ENCODE measurements around the gene LHPP.

Gene LHPP

GRCh38 chr10:124520558-124521428 lies 59.2 kb downstream of the LHPP start:
- DNase-seq = no peak

DNA sequence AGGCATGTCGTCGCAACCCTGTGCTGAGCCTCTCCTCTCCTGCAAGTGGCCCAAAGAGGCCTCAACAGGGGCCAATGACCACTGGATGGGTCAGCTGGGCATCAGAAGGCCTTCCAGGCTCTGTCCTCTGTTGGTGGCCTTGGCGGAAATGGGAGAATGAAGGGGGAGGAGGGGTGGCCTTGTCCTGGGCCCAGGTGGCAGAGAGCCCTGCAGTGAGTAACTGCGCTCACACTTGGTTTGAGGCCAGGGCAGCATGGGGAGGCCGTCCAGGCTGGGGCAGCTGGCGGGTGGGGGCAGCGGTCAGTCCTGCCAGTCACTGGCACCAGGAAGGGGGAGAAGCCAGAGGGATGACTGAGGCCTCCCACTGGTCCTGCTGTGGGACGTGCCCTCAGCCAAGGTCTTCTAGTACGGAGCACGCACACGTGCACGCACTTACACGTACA lies 59.8 kb downstream of the LHPP start:
- peak in 49 of 58 donors; percentile 30 to 91 (median 67) for DNase-seq

GRCh38 chr10:124522131-124522932 lies 60.7 kb downstream of the LHPP start:
- DNase-seq = no peak

GRCh38 chr10:124522933-124523871 lies 61.6 kb downstream of the LHPP start:
- peak in 2 of 58 donors; percentile 34 to 35 for DNase-seq

GRCh38 chr10:124523901-124524300 lies 62.3 kb downstream of the LHPP start:
- no peak for DNase-seq

- DNase-seq = peak in 17 of 58 donors; percentile 27 to 79 (median 49)
Measured at GRCh38 chr10:124524991-124525653, 63.5 kb downstream of the LHPP start.

DNA sequence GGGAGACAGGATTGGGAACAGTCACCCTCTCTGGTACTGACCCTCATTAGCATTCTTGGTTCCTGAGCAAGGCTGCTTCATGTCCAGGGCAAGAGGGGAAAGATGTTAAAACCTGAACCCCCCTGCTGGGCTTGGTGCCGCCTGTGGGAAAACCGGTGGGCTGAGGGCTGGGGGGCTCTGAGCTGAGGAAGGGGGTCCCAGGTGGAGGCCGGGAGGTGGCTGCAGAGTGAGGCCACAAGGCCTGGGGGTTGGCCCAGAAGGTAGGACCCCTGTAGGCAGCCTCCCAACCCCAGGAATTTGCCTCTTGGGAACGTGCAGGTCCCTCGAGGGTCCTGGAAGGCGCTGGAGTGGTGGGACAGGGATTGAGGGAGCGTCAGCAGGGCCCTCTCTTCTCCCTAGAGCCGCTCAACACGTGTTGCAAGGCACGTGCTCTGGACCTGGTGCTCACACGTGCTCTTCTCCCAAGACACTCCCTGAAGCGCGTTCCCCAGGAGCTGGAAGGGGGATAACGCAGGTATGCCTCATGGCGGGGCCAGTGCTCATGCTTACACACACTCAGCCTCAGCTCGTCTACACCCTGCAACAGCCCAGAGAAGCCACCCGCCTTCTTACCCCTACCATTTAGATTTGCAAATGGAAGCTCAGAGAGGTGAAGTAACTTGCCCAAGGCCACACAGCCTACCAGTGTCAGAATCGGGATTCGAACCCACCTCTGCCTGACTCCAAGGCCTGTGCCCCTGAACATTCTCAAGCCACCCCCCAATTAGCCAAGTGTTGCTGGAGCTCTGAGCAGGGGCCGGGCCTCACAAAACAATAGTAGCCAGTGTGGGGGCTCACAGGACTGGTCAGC lies 64.4 kb downstream of the LHPP start:
- DNase-seq = no peak

DNA sequence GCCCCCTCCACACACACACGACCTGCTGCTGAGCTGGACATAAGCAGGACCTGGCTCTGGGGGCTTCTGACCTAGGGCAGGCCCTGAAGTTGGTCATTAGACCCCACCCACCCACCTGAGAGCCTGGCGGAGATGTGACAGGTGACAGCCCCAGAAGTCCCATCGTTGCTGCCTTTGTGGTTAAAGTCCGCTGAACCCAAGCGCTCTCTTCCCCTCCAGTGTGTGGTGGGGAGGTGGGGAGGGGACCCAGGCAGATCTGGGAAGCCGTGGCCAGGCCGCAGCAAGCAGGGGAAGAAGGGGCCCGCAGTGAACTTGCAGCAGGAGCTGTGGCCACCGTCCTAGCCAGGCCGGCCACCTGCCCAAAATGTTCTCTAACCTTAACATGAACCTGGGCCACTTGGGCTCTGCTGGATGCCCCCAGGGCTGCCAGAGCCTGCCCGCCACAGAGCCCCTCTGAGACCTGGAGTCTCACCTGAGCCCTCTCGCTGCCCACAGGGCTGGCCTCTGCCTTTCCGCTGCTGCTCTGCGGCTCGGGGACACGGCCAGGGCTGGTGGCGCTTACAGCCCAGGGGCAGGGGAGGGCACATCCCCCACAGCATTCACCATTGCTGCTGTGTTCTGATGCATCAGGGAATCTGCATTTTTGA lies 65.1 kb downstream of the LHPP start:
- DNase-seq = no peak

DNA sequence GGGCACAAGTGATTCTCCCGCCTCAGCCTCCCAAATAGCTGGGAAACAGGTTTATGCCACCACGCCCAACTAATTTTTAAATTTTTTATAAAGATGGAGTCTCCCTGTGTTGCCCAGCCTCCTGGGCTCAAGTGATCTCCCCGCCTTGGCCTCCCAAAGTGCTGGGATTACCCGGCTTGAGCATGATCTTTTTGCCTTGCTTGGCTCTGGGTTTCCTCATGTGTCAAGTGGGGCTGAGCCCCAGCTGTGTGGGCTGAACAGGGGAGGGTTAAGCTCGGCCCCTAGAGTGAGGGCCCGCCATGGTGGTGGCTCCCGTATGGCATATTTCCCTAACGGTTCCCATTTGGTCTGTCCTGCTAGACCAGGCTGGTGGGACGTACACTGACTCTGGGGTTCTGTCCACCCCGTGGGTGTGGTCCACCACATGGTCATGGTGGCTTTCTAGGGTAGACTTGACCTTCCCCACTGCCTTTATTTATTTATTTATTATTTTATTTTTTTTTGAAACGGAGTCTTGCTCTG lies 66.3 kb downstream of the LHPP start:
- no peak for DNase-seq

GRCh38 chr10:124529661-124530214 lies 68.1 kb downstream of the LHPP start:
- no peak for DNase-seq

DNA sequence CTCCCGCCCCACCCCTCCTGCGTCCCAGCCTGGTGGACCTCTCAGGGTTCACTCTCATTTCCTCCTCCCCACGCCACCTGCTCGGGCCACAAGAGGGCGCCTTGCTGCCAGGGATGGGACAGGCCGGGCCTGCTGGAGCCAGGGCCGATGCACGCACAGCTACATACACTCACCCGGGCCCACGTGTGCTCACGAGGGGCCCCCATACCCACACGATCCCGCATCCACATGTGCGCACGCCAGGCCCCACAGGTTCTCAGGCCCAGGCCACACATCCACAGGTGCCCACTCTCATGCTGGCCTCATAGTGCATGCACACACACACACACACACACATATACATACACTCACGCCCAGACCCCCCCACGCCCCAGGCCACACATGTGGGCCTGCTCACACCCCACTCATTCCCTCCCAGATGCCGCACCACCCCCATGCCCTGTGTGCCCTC lies 68.6 kb downstream of the LHPP start:
- DNase-seq = peak in 56 of 58 donors; percentile 28 to 91 (median 72)

- no peak for DNase-seq
Measured at GRCh38 chr10:124530816-124531215, 69.2 kb downstream of the LHPP start.

DNA sequence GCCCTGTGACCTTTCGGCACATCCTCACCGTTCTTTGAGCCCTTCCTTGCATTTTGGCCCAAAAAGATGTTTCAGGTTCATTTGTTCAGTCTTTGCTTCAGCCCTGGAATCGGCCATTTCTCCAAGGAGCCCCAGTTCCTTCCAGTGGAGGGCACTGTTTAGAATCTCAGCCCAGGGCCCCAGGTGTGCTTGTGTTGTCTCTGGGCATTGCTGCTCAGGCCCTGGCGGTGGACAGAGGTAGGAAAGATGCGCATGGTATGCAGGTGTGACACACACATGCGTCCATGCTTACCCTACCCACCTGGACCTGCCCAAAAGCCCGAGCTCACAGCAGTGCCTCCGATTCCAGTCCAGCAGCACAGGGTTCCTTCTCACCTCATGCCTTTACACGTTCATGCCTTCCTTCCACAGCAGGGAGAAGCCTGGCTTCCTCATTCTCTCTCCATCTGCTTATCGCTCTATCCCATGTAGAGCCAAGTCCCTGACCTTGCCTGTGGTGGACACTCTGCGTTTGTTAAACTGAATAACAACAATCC lies 70.6 kb downstream of the LHPP start:
- no peak for DNase-seq

DNA sequence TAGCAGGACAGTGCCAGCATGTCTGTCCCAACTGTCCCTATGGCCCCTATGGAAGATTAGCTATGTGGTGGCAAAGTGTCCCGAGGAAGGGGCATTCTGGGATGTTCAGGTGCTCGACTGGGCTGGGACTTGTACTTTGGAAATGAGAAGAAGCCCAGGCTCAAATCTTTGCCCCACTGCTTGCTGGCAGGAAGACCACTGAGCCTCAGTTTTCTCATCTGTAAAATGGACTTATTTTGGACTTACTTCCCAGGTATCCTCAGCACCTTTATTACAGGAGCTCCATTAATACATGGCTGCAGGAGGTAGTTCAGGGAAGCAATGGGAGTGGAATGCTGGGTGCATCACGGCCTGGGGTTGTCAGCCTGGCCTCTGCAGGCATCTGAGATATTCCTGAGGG lies 71.2 kb downstream of the LHPP start:
- DNase-seq = no peak

DNA sequence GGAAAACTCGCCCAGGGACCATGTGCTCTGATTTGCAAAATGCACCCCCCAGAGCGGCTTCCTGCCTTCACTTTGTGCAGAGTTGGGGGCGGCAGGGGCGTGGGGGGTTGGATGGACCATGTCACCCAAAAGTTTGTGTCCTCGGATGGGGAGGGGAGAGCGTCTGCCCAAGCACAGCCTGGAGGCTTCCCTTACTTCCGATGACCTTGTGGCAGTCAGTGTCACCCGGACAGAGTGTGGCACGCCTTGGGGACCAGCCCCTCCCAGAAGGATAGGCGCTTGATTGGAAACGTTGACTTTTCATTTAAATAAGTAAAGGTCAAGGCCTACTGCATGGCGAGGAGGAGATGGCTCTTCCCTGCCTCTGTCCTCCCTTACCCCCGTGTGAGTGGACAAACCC lies 71.6 kb downstream of the LHPP start:
- no peak for DNase-seq

GRCh38 chr10:124534231-124534798 lies 72.7 kb downstream of the LHPP start:
- DNase-seq = peak in 16 of 58 donors; percentile 17 to 57 (median 40)

GRCh38 chr10:124534826-124535601 lies 73.4 kb downstream of the LHPP start:
- no peak for DNase-seq

Measured in anterior cingulate cortex (tissue), 58 donors.